NAMALWA (cell line): ENCODE measurements around the gene PRIMPOL.
"Not testable (repeated sequence)": the region's sequence is repeated elsewhere in the genome, so short reads cannot be mapped to it uniquely, and the experiment has no call there.

Source experiments
- DNase-seq: peaks from one replicate; pipeline ENCODE4 v3.0.0-alpha.2; 2015; ENCODE audit warnings: low spot score

PRIMPOL gene

DNA sequence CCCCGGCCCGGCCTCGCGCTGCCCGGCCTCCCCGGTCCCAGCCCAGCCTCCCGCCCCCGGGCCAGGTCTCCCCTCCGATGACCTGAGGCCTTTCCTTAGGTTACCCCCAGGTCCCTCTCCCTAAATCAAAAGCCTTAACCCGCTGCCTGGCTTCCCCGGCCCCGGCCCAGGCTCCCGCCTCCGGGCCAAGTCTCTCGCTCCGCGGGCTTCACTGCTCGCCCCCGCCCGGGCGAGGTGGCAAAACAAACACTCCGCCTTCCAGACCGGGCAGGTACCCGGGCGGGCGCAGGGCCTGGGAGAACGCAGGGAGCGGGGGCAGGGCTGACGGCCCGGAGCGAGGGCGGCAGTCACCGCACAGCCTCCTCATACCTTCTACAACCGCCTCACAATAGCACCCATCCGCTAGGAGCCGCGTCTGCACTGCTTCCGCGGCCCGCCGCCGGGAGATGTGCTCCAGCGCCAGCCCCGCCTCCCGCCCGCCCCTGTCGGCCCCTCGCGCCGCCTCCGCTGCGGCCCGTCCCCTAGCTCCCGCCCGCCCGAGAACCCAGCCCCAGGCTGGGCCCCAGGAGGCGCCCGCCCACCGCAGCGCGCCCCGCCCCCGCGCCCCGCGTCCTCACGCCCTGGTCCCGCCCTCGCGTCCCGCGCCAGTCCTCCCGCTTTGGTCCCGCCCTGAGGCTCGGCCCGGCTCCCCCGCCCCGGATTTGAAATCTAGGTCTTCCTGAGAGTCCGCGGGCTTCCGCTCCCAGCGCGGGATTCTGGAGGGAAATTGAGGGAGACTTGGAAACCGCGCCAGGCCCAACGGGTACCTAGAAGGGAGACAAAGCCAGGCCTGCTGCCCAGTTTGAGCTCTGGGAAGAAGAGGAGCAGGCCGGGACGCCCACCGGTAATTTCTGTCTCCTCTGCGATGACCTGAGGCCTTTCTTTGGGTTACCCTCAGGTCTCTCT lies at the start of gene PRIMPOL, which contains the start of gene CASP3:
Gene PRIMPOL (plus strand): TSS at position 713 of the 945 bp plus-strand sequence. CDS start 7,403 bp downstream, outside the sequence.
Gene CASP3 (minus strand): TSS at position 422 of the 945 bp plus-strand sequence. CDS start 10,994 bp downstream, outside the sequence.
- DNase-seq = peak; percentile 94

GRCh38 chr4:184600982-184601381 lies 48.6 kb upstream of the PRIMPOL start:
- not testable (repeated sequence) for DNase-seq

GRCh38 chr4:184602857-184603256 lies 46.7 kb upstream of the PRIMPOL start:
- DNase-seq = not testable (repeated sequence)

DNA sequence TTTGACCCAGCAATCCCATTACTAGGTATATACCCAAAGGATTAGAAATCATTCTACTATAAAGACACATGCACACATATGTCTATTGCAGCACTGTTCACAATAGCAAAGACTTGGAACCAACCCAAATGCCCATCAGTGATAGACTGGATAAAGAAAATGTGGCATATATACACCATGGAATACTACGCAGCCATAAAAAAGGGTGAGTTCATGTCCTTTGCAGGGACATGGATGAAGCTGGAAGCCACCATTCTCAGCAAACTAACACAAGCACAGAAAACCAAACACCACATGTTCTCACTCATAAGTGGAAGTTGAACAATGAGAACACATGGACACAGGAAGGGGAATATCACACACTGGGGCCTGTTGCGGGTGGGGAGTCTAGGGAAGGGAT lies 42.1 kb upstream of the PRIMPOL start:
- DNase-seq = not testable (repeated sequence)

- no peak for DNase-seq
Observed at GRCh38 chr4:184612074-184612473, 37.5 kb upstream of the PRIMPOL start.

- DNase-seq = no peak
Observed at GRCh38 chr4:184613405-184613804, 36.1 kb upstream of the PRIMPOL start.

DNA sequence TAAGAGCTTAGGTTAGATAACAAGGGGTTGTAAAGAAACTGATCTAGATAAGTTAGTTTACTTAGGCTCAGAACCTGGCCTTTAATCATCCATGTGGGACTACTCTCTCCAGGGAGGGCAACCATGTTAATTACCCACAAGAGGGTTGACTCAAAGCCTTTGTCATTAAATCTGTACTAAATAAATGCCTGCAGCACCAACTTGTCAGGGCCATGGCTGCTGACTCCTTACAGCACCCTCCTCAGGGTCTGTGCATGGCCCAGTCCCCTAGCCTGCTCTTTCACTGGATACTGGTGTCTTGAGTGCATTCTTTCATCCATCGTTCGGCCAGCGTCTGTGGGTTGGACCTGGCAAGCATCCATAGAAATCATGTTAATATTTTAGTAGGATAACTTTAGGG lies 35.0 kb upstream of the PRIMPOL start:
- no peak for DNase-seq

GRCh38 chr4:184616168-184616567 lies 33.4 kb upstream of the PRIMPOL start:
- not testable (repeated sequence) for DNase-seq

- DNase-seq = no peak
Observed at GRCh38 chr4:184616633-184617551, 32.6 kb upstream of the PRIMPOL start.

DNA sequence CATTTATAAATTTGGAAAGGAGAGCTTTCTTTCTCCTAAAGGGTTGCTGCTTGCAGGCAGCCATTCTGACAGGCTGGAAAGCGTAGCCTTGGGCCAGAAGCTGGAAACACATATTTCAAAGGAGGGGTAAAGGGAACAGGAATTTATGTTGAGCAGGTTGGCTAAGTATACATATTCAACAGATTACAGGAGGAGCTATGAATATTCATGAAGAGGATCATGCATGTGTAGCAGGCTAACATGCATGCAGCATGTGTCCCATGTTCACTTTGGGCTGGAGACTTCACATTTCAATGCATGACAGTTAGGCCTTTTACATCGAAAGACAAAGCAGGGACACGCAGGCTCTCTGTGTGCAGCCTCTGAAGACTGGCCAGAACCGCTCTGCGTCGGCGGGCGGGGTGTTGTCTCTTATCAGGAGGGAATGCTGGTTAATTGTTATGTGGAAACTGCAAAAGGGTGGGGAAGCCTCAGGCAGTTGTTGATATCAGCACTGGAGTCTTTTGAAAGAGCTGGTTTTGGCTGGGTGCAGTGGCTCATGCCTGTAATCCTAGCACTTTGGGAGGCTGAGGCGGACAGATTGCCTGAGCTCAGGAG lies 31.8 kb upstream of the PRIMPOL start:
- no peak for DNase-seq

- no peak for DNase-seq
Observed at GRCh38 chr4:184620212-184620867, 29.2 kb upstream of the PRIMPOL start.

GRCh38 chr4:184621518-184621917 lies 28.0 kb upstream of the PRIMPOL start:
- no peak for DNase-seq

- DNase-seq = not testable (repeated sequence)
Observed at GRCh38 chr4:184624504-184624903, 25.0 kb upstream of the PRIMPOL start.

DNA sequence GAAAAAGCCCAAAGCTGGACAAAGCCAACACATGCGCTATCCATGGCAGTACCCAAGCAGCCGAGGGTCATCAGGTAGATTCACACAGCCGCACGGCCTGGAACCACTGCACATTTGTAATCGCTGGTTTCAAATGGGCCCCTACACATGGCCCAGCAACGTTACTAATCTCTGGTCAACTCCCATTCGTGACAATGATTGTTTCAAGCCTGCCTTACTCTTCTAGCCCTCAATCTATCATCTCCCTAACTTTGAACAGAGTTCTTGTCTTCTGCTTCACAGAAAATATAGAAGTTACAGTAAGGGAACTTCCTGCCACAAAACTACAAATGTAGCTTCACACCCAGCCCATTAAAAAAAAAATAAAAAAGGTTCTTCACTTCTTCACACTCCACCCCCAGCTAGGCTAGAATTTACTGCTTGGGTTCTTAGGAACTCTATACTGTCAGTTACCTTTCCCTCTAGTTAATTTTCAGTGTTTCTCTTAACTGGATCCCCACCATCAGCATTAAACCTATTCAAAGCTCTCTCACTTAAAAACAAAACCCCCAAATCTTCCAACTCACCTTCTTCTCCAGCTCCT lies 24.5 kb upstream of the PRIMPOL start:
- no peak for DNase-seq

- DNase-seq = not testable (repeated sequence)
Observed at GRCh38 chr4:184625783-184626596, 23.5 kb upstream of the PRIMPOL start.

DNA sequence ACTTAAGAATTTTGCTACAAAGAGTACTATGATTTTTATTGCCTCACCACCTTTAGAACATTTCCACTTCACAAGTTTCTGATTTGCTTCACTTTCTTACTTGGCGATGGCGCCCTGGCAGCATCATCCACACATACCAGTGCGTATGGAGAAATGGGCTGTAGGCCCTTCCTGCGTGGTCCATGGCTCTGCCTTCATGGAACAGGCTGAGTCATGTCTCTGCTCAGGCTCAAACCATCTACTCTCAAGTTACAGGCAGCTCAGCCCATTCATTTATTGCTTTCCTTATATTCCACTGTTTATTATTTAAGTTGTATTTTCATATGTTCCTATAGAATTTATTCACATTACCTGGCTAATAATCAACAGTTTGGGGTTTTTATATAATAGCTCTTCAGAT lies 21.4 kb upstream of the PRIMPOL start:
- no peak for DNase-seq

- no peak for DNase-seq
Observed at GRCh38 chr4:184632842-184633241, 16.7 kb upstream of the PRIMPOL start.

DNA sequence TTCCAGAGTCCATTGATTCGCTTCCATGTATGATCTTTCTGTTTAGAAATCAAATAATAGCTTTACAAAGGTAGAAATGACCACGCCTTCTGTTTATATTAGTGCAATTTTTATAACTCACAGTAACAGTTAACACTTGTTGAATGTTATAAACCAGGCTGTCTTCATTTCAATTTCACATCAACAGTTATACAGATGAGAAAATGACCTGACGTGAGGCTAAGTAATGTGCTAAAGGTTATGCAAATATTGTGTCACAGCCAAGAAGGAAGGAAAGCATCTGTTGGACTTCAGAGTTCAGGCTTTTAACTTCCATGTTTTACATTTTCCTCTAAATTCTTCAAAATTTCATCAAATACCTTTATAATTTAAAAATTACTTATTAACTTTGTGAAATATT lies 14.2 kb upstream of the PRIMPOL start:
- no peak for DNase-seq

GRCh38 chr4:184636144-184636543 lies 13.4 kb upstream of the PRIMPOL start:
- DNase-seq = no peak

DNA sequence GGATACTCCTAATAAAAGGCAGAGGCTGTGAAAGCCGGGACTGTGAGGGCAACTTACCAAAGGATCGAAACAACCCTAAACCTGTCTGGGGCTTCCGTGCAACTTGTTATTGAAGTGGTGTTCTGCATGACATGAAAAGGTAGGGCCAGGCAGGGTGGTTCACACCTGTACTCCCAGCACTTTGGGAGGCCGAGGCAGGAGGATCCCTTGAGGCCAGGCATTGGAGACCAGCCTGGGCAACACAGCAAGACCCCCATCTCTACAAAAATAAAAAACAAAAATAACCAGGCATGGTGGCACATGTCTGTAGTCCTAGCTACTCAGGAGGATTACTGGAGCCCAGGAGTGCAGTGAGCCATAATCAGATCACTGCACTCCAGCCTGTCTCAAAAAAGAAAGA lies 12.6 kb upstream of the PRIMPOL start:
- DNase-seq = no peak
